Activated naive CD4-positive, alpha-beta T cell treated with anti-CD3 and anti-CD28 coated beads, Interleukin-2, amount 50 U/mL, for 24 hours (primary cell): ENCODE data around the gene TYK2.
"Not testable (repeated sequence)": the region's sequence is repeated elsewhere in the genome, so short reads cannot be mapped to it uniquely, and the experiment has no call there.

ENCODE experiments used
- H3K27ac Mint-ChIP-seq: one replicate; pipeline ENCODE4 v1.8.0; 2021; ENCODE audit warnings: mild to moderate bottlenecking, mixed read lengths
- H3K27me3 Mint-ChIP-seq: one replicate; pipeline ENCODE4 v1.8.0; 2021; ENCODE audit warnings: mixed read lengths
- H3K36me3 Mint-ChIP-seq: one replicate; pipeline ENCODE4 v1.8.0; 2021; ENCODE audit warnings: mixed read lengths
- H3K4me1 Mint-ChIP-seq: one replicate; pipeline ENCODE4 v1.8.0; 2021; ENCODE audit warnings: mixed read lengths
- H3K4me3 Mint-ChIP-seq: one replicate; pipeline ENCODE4 v1.8.0; 2021; ENCODE audit warnings: mild to moderate bottlenecking, mixed read lengths
- H3K9me3 Mint-ChIP-seq: one replicate; pipeline ENCODE4 v1.8.0; 2021; ENCODE audit warnings: mixed read lengths

The TYK2 gene

GRCh38 chr19:10416380-10417257 lies 36.2 kb upstream of the TYK2 start:
- Mint-ChIP-seq H3K27me3 (peaks cover 29% of the 10 kb centered on the region), H3K9me3 (no peaks in the 10 kb centered on the region), H3K4me3 (peak overlapping the region; percentile 64), H3K4me1 (peaks cover 53% of the 10 kb centered on the region), H3K27ac (peak overlapping the region; percentile 94), H3K36me3 (no peaks in the 10 kb centered on the region)

GRCh38 chr19:10416083-10416379 lies 35.7 kb upstream of the TYK2 start:
- Mint-ChIP-seq H3K27me3 (peaks cover 23% of the 10 kb centered on the region), H3K4me1 (peaks cover 53% of the 10 kb centered on the region), H3K27ac (peak overlapping the region; percentile 51), H3K9me3 (no peaks in the 10 kb centered on the region), H3K4me3 (peak overlapping the region; percentile 64), H3K36me3 (no peaks in the 10 kb centered on the region)

GRCh38 chr19:10412257-10412977 lies 32.0 kb upstream of the TYK2 start:
- H3K4me1 Mint-ChIP-seq, result peaks cover 59% of the 10 kb centered on the region
- no peaks in the 10 kb centered on the region for H3K9me3 Mint-ChIP-seq
- H3K27ac Mint-ChIP-seq, result peak overlapping the region; percentile 77
- peaks cover 4% of the 10 kb centered on the region for H3K27me3 Mint-ChIP-seq
- H3K4me3 Mint-ChIP-seq, result peak overlapping the region; percentile 20
- no peaks in the 10 kb centered on the region for H3K36me3 Mint-ChIP-seq

- not testable (repeated sequence) for H3K4me3 Mint-ChIP-seq, H3K27ac Mint-ChIP-seq, H3K9me3 Mint-ChIP-seq, H3K36me3 Mint-ChIP-seq, H3K27me3 Mint-ChIP-seq
- H3K4me1 Mint-ChIP-seq, result peaks cover 65% of the 10 kb centered on the region
Observed at GRCh38 chr19:10411224-10411623, 30.9 kb upstream of the TYK2 start.

- H3K27ac Mint-ChIP-seq, result peak overlapping the region; percentile 1
- no peaks in the 10 kb centered on the region for H3K9me3 Mint-ChIP-seq
- peak overlapping the region; percentile 26 for H3K4me3 Mint-ChIP-seq
- H3K27me3 Mint-ChIP-seq, result no peaks in the 10 kb centered on the region
- peaks cover 71% of the 10 kb centered on the region for H3K4me1 Mint-ChIP-seq
- no peaks in the 10 kb centered on the region for H3K36me3 Mint-ChIP-seq
Observed at GRCh38 chr19:10408511-10409283, 28.3 kb upstream of the TYK2 start.

- H3K27me3 Mint-ChIP-seq, result no peaks in the 10 kb centered on the region
- peaks cover 68% of the 10 kb centered on the region for H3K4me1 Mint-ChIP-seq
- H3K36me3 Mint-ChIP-seq, result peaks cover 4% of the 10 kb centered on the region
- no peak overlapping the region for H3K4me3 Mint-ChIP-seq
- peak overlapping the region; percentile 24 for H3K27ac Mint-ChIP-seq
- H3K9me3 Mint-ChIP-seq, result no peaks in the 10 kb centered on the region
Observed at GRCh38 chr19:10407096-10407495, 26.7 kb upstream of the TYK2 start.

GRCh38 chr19:10406191-10406590 lies 25.8 kb upstream of the TYK2 start:
- Mint-ChIP-seq H3K4me1 (peaks cover 68% of the 10 kb centered on the region), H3K4me3 (peak overlapping the region; percentile 19), H3K27ac (peak overlapping the region; percentile 46), H3K27me3 (no peaks in the 10 kb centered on the region), H3K36me3 (peaks cover 10% of the 10 kb centered on the region), H3K9me3 (no peaks in the 10 kb centered on the region)

GRCh38 chr19:10404888-10405820 lies 24.8 kb upstream of the TYK2 start:
- Mint-ChIP-seq H3K4me3 (peak overlapping the region; percentile 92), H3K9me3 (no peaks in the 10 kb centered on the region), H3K27ac (peak overlapping the region; percentile 78), H3K4me1 (peaks cover 73% of the 10 kb centered on the region), H3K36me3 (peaks cover 10% of the 10 kb centered on the region), H3K27me3 (no peaks in the 10 kb centered on the region)

GRCh38 chr19:10403137-10404021 lies 23.0 kb upstream of the TYK2 start, which contains the start of gene CDC37:
Gene CDC37 (minus strand): TSS chr19:10403542. CDS start chr19:10403479, 63 bp downstream.
- Mint-ChIP-seq H3K4me1 (peaks cover 68% of the 10 kb centered on the region), H3K9me3 (no peaks in the 10 kb centered on the region), H3K4me3 (peak within 1 kb of the TSS; percentile 92), H3K27me3 (no peaks in the 10 kb centered on the region), H3K36me3 (peaks cover 14% of the 10 kb centered on the region), H3K27ac (peak within 1 kb of the TSS; percentile 81)

GRCh38 chr19:10402441-10403038 lies 22.2 kb upstream of the TYK2 start:
- peaks cover 68% of the 10 kb centered on the region for H3K4me1 Mint-ChIP-seq
- H3K4me3 Mint-ChIP-seq, result peak overlapping the region; percentile 92
- H3K9me3 Mint-ChIP-seq, result no peaks in the 10 kb centered on the region
- H3K27me3 Mint-ChIP-seq, result no peaks in the 10 kb centered on the region
- H3K36me3 Mint-ChIP-seq, result peaks cover 14% of the 10 kb centered on the region
- H3K27ac Mint-ChIP-seq, result peak overlapping the region; percentile 81

- Mint-ChIP-seq H3K27me3 (no peaks in the 10 kb centered on the region), H3K36me3 (peaks cover 17% of the 10 kb centered on the region), H3K4me3 (no peak overlapping the region), H3K4me1 (peaks cover 49% of the 10 kb centered on the region), H3K27ac (no peak overlapping the region), H3K9me3 (no peaks in the 10 kb centered on the region)
Observed at GRCh38 chr19:10399878-10400277, 19.5 kb upstream of the TYK2 start.

- H3K27me3 Mint-ChIP-seq, H3K9me3 Mint-ChIP-seq, H3K4me3 Mint-ChIP-seq, H3K27ac Mint-ChIP-seq: not testable (repeated sequence)
- peaks cover 17% of the 10 kb centered on the region for H3K36me3 Mint-ChIP-seq
- peaks cover 45% of the 10 kb centered on the region for H3K4me1 Mint-ChIP-seq
Observed at GRCh38 chr19:10399340-10399739, 19.0 kb upstream of the TYK2 start.

- no peak overlapping the region for H3K4me3 Mint-ChIP-seq
- no peaks in the 10 kb centered on the region for H3K27me3 Mint-ChIP-seq
- no peaks in the 10 kb centered on the region for H3K9me3 Mint-ChIP-seq
- H3K27ac Mint-ChIP-seq, result peak overlapping the region; percentile 17
- peaks cover 43% of the 10 kb centered on the region for H3K4me1 Mint-ChIP-seq
- H3K36me3 Mint-ChIP-seq, result peaks cover 17% of the 10 kb centered on the region
Observed at GRCh38 chr19:10398819-10399218, 18.4 kb upstream of the TYK2 start.

- H3K9me3 Mint-ChIP-seq, result no peaks in the 10 kb centered on the region
- no peaks in the 10 kb centered on the region for H3K27me3 Mint-ChIP-seq
- peaks cover 9% of the 10 kb centered on the region for H3K36me3 Mint-ChIP-seq
- H3K4me1 Mint-ChIP-seq, result peaks cover 28% of the 10 kb centered on the region
- no peak overlapping the region for H3K4me3 Mint-ChIP-seq
- H3K27ac Mint-ChIP-seq, result no peak overlapping the region
Observed at GRCh38 chr19:10395917-10396316, 15.5 kb upstream of the TYK2 start.
